SH-SY5Y (cell line): ENCODE results near the gene C1GALT1C1L.

Experiments used
- GATA2 ChIP-seq: IDR thresholded peaks from 2 replicates; pipeline ENCODE4 v1.6.1; 2011; ENCODE audit warnings: mild to moderate bottlenecking, low read depth, low read length
- GATA3 ChIP-seq: IDR thresholded peaks from 2 replicates; pipeline ENCODE4 v1.6.1; 2011; ENCODE audit warnings: low read depth, mild to moderate bottlenecking, low read length, moderate library complexity

DNA sequence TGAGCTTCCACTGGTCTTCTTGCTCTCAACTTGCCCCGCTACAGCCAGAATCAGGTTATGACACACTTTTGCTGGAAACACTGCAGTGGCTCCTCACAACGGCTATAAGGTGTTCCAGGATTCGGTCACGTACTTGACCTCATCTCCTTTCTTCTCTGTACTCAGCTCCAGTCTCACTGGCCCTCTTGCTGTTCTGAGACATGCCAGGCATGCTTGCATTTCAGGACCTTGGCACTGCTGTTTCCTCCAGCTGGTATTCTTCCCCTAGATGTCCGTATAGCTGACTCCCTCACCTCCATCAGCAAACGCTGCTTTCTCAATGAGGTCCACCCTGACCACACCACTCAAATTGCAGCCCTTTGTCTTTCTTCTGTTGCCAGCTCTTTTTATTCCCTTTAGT is 31.9 kb upstream of the C1GALT1C1L start:
- TF ChIP-seq GATA3 (no peak), GATA2 (no peak)
